Thymus (tissue), 11 donors: ENCODE results near the gene NPW. TPM values are rescaled to one million over a fixed set of nuclear protein-coding genes. Genes with fewer than 3 reads are reported as not detected.

ENCODE experiments used
- DNase-seq, 9 donors: peaks; one replicate each; pipeline ENCODE4 v3.0.0-alpha.2; 2013; ENCODE audit warnings: low spot score in 9 of 9, low read depth in 6 of 9, missing footprints in 1 of 9
- H3K27ac ChIP-seq, 2 donors: one replicate each; pipeline ENCODE4 v1.5.1; 2013; ENCODE audit warnings: control low read depth in 1 of 2, low read depth in 1 of 2, low read length in 1 of 2, mild to moderate bottlenecking in 1 of 2, moderate library complexity in 1 of 2
- H3K27me3 ChIP-seq, 2 donors: one replicate each; pipeline ENCODE4 v1.5.1; 2013; ENCODE audit warnings: low read length in 1 of 2; ENCODE audit not compliant: control insufficient read depth in 2 of 2, insufficient read depth in 1 of 2
- H3K36me3 ChIP-seq, 2 donors: one replicate each; pipeline ENCODE4 v1.5.1; 2013; ENCODE audit warnings: low read length in 1 of 2, mild to moderate bottlenecking in 1 of 2, moderate library complexity in 1 of 2; ENCODE audit not compliant: control insufficient read depth in 2 of 2, insufficient read depth in 2 of 2
- H3K4me1 ChIP-seq, 2 donors: one replicate each; pipeline ENCODE4 v1.5.1; 2013; ENCODE audit warnings: low read length in 2 of 2; ENCODE audit not compliant: control insufficient read depth in 2 of 2, insufficient read depth in 2 of 2
- H3K4me3 ChIP-seq, 2 donors: one replicate each; pipeline ENCODE4 v1.5.1; 2013; ENCODE audit warnings: low read length in 2 of 2, control low read depth in 1 of 2, mild to moderate bottlenecking in 1 of 2
- H3K9me3 ChIP-seq, 2 donors: one replicate each; pipeline ENCODE4 v1.5.1; 2013; ENCODE audit warnings: low read length in 1 of 2, mild to moderate bottlenecking in 1 of 2; ENCODE audit not compliant: control insufficient read depth in 2 of 2, insufficient read depth in 1 of 2
- WGBS: extraction: QIAGEN DNeasy Blood & Tissue Kit; methylation state at CpG from one replicate; pipeline ENCODE4 v1.1.7; 2013; 5-methylcytosine and 5-hydroxymethylcytosine counted together
- polyA plus RNA-seq: library from polyadenylated mRNA; stranded (reverse); fragments of 200-250 nt; gene quantifications from one replicate; pipeline ENCODE4 v1.2.3, GENCODE V29; 2013
- total RNA-seq: library from RNA; stranded (reverse); fragments of 120-200 nt; gene quantifications from one replicate; pipeline ENCODE4 v1.2.4, GENCODE V29; 2013
- donor health status: healthy.

Gene NPW
- total and polyA plus RNA-seq, 2 donors: 0.66 to 1.2 TPM

DNA sequence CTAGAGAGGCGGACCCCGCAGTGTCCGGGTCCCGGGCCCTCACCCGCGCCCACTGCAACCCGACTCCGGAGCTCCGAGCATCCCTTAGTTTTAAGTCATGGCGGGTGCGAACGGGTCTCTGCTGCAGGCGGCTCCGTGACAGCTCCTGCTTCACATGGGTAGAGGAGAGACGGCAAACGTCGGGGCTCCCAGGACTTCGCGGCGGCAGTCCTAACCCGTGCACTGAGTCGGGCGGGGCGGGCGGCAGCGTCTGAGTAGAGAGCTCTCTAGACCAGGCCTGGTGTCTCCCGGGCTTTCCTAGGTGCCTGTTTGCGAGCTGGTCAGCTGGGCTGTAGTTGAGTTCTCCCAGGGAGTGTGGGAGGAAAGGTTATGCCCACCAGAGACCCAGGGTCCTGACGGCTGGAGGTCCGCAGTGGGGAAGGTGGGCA, 28.5 kb downstream of the NPW start:
- Histone ChIP-seq H3K9me3 (no peaks in the 10 kb centered on the region), H3K4me1 (peaks cover 10 to 26% of the 10 kb centered on the region in 2 donors), H3K36me3 (peaks cover 24 to 30% of the 10 kb centered on the region in 2 donors), H3K27me3 (no peaks in the 10 kb centered on the region), H3K27ac (no peak overlapping the region), H3K4me3 (peak overlapping the region; percentile 81 to 87)
- WGBS: under 1% methylated on average over 30 of the region's 30 CpGs
- DNase-seq: no peak

DNA sequence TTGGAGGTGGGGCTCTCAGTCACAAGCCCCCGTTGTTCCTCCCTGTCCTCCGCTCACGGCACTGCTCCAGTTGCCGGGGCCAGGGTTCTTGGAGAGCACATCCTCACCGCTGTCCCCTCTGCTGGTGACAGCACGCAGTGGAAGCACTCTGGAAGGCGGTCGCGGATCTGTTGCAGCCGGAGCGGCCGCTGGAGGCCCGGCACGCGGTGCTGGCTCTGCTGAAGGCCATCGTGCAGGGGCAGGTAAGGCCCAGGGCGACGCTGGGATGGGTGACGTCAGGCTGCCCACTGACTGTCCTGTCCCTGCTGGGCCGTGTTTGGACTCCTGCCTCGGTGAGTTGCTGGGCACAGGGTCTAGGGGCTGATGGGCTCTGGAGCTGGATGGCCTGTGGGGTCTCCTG, 33.6 kb downstream of the NPW start:
- H3K4me3 ChIP-seq: no peak overlapping the region
- no peaks in the 10 kb centered on the region for H3K27me3 ChIP-seq
- no peak overlapping the region for H3K27ac ChIP-seq
- no peaks in the 10 kb centered on the region for H3K9me3 ChIP-seq
- 99% methylated on average over 21 of the region's 21 CpGs for WGBS
- H3K36me3 ChIP-seq: peaks cover 48 to 67% of the 10 kb centered on the region in 2 donors
- peaks cover 6 to 8% of the 10 kb centered on the region in 2 donors for H3K4me1 ChIP-seq
- DNase-seq: no peak

DNA sequence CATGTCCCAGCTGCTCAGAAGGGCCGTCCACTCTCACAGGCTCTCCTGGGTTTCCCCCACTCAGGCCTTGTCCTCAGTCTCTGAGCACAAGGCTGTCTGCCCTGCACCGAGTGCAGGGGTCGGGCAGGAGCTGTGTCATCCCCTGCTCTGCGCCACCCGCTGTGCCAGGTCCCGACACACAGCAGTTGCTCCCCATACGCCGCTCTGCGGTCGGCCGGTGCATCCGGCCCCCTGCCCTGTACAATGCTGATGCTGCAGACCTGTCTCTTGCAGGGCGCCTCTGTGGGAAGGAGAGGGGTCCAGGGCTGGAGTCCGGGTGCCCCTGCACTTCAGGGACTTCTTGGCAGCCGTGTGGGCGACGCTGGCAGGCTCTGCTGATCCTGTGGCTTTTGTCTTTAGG, 34.3 kb downstream of the NPW start:
- Histone ChIP-seq H3K27ac (no peak overlapping the region), H3K27me3 (no peaks in the 10 kb centered on the region), H3K36me3 (peaks cover 52 to 74% of the 10 kb centered on the region in 2 donors), H3K9me3 (no peaks in the 10 kb centered on the region), H3K4me1 (peaks cover 0 to 1% of the 10 kb centered on the region in 2 donors), H3K4me3 (no peak overlapping the region)
- 99% methylated on average over 17 of the region's 17 CpGs for WGBS
- DNase-seq: no peak

DNA sequence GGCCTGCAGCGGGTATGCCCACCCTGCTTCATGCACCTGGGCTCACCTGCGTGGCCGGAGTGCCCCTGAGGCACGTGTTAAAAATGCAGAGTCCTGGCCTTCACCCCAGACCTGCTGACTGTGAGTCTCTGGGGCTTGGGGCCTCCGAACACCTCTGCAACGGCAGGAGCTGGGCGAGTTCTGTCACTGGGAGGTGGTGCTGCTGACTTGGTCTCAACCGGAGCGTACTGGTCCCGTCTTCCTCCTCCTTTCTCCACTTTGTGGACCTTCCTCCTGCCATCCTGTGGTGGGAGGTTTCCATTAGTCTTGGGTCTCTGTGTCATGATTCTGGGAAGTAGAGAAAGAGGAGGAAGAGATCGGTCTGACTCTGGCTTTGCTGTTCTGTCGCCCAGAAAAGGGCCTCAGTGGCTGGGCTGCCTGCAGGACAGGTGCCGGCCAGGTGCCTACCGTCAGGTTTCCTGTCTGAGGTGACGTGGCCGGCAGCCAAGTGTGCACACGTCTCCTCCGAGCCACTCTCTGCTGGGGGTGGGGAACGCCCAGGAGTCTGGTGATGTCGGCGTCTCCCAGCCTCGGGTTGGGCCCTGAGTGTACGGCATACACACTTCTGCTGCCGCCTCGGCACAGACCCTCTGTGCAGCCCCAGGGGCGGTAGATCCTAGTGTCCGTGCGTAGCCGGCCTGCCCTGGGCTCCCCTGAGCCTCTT, 35.1 kb downstream of the NPW start:
- 96% methylated on average over 29 of the region's 29 CpGs for WGBS
- no peak overlapping the region for H3K27ac ChIP-seq
- no peak for DNase-seq

DNA sequence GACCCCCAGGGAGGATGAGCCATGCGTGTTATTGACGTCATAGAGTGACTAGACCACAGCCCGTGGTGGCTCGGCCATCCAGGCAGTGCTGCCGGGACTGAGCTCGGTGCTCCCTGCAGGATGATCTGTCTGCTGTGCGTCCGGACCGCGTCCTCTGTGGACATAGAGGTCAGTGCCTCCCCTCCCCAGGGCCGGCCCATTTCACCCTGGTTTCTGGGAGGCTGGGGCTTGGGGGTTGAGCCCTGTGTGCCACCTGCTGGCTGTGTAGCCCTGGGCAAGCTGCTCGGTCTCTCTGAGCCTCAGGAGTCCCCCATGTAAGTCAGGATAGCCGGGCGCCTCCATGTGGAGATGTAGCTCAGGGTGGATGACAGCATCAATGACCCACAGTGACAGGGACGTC, 36.5 kb downstream of the NPW start:
- Histone ChIP-seq H3K27ac (no peak overlapping the region), H3K4me1 (no peaks in the 10 kb centered on the region), H3K27me3 (no peaks in the 10 kb centered on the region), H3K4me3 (no peak overlapping the region), H3K36me3 (peaks cover 55 to 81% of the 10 kb centered on the region in 2 donors), H3K9me3 (no peaks in the 10 kb centered on the region)
- 95% methylated on average over 15 of the region's 15 CpGs for WGBS
- DNase-seq: no peak

More for the DNA sequence above, 35.1 kb downstream of the NPW start:
- Histone ChIP-seq H3K4me1 (no peaks in the 10 kb centered on the region), H3K4me3 (no peak overlapping the region), H3K9me3 (no peaks in the 10 kb centered on the region), H3K27me3 (no peaks in the 10 kb centered on the region), H3K36me3 (peaks cover 51 to 74% of the 10 kb centered on the region in 2 donors)

DNA sequence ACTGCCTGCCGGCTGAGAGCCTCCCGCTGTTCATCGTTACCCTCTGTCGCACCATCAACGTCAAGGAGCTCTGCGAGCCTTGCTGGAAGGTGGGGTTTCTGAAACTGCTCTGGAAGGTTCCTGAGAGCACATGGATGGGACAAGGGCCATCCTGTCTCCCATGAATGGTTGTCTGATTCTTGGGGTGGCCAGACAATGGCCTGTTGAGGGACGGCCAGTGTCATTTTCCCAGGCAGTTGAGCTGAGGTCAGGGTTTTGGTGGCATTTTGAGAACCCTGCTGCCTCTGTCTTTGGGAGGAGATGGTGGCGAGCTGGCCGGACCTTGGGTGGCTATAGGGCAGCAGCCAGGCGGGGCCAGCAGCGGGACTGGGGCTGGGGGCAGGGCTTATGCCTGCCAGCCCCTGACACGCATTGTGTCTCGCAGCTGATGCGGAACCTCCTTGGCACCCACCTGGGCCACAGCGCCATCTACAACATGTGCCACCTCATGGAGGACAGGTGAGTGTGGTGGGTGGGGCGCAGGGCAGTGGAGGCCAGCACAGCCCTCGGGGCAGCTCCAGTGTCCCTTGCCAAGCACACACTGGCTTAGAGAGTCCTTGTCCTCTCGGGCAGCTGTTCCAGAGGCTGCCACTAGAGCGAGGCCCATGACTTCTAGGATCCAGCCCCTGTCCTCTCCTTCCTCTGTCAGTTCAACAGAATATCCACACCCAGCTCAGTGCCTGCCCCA, 37.3 kb downstream of the NPW start:
- 98% methylated on average over 19 of the region's 19 CpGs for WGBS
- H3K27me3 ChIP-seq: no peaks in the 10 kb centered on the region
- peaks cover 49 to 84% of the 10 kb centered on the region in 2 donors for H3K36me3 ChIP-seq
- no peaks in the 10 kb centered on the region for H3K9me3 ChIP-seq
- DNase-seq: no peak
- H3K27ac ChIP-seq: no peak overlapping the region
- H3K4me1 ChIP-seq: no peaks in the 10 kb centered on the region
- no peak overlapping the region for H3K4me3 ChIP-seq

DNA sequence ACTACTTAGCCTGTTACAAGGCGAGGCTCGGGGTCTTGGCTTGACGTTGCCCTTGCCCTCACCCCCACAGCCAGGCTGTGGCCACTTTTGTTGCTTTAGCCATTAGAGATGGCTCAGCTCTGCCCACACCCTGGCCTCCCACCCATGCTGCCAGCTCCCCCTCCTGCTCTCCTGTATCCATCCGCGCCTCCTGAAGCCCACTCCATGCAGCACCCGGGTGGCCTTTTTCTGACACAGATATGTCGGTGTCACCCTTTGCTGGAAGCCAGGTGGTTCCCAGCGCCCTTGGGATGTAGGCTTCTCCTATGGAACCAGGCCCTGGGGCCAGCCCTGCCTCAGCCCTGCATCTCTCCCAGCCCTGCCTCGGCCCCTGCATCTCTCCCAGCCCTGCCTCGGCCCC, 37.9 kb downstream of the NPW start:
- Histone ChIP-seq H3K36me3 (peaks cover 48 to 84% of the 10 kb centered on the region in 2 donors), H3K4me3 (no peak overlapping the region), H3K4me1 (no peaks in the 10 kb centered on the region), H3K9me3 (no peaks in the 10 kb centered on the region), H3K27ac (no peak overlapping the region), H3K27me3 (no peaks in the 10 kb centered on the region)
- DNase-seq: no peak
- 97% methylated on average over 10 of the region's 10 CpGs for WGBS

DNA sequence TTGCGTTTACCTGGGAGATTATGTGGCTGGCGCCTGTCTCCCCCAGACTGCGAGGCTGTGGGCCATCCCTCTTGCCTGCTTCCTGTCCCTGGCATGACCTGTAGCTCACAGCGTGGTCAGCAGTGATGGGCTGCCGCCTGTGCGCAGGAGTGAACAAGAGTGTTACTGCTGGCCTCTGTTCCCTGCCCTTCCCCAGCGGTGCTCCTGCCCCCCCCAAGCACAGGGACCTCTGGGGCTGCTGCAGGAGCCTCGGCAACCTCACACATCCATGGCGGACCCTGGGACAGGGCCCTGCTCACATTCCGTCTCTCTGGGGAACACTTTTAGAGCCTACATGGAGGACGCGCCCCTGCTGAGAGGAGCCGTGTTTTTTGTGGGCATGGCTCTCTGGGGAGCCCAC, 38.8 kb downstream of the NPW start:
- Histone ChIP-seq H3K27me3 (no peaks in the 10 kb centered on the region), H3K4me3 (no peak overlapping the region), H3K27ac (no peak overlapping the region), H3K4me1 (no peaks in the 10 kb centered on the region), H3K9me3 (no peaks in the 10 kb centered on the region), H3K36me3 (peaks cover 46 to 84% of the 10 kb centered on the region in 2 donors)
- 98% methylated on average over 13 of the region's 13 CpGs for WGBS
- no peak for DNase-seq

DNA sequence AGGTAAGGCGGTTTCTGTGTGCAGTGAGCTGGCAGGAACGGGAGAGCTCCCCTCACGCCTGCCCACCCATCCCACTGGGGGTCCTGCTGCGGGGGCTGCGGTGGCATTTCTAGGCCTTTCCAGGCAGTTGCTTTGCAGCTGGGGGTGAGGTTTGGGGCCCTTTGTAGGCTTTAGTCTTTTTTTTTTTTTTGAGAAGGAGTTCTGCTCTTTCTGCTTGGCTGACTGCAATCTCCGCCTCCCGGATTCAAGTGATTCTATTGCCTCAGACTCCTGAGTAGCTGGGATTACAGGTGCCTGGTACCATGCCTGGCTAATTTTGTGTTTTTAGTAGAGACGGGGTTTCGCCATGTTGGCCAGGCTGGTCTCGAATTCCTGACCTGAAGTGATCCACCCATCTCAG, 39.3 kb downstream of the NPW start:
- Histone ChIP-seq H3K4me3 (no peak overlapping the region), H3K4me1 (no peaks in the 10 kb centered on the region), H3K27ac (no peak overlapping the region), H3K9me3 (no peaks in the 10 kb centered on the region), H3K36me3 (peaks cover 47 to 84% of the 10 kb centered on the region in 2 donors), H3K27me3 (no peaks in the 10 kb centered on the region)
- no peak for DNase-seq
- 96% methylated on average over 10 of the region's 10 CpGs for WGBS
